Keratinocyte (primary cell): ENCODE data around the gene FHIT.

Source experiments
- EZH2 ChIP-seq: IDR thresholded peaks from one replicate; pipeline ENCODE4 v1.6.1; 2012; ENCODE audit warnings: inconsistent platforms, mild to moderate bottlenecking, low read length, moderate library complexity
- TF ChIP-seq, protein P1 (sequence below), 3 experiments: IDR thresholded peaks in 1 of 3; conservative IDR thresholded peaks in 1 of 3; optimal IDR thresholded peaks in 1 of 3; 2 replicates in 2 of 3; 3 replicates in 1 of 3; pipeline versions ENCODE3 to v1.5.1; 2011; ENCODE audit warnings: low read length in 3 of 3, mild to moderate bottlenecking in 3 of 3, moderate library complexity in 2 of 3, control low read depth in 1 of 3, inconsistent platforms in 1 of 3; ENCODE audit not compliant: insufficient read depth in 2 of 3; ENCODE audit errors: extremely low read depth in 1 of 3

DNA sequence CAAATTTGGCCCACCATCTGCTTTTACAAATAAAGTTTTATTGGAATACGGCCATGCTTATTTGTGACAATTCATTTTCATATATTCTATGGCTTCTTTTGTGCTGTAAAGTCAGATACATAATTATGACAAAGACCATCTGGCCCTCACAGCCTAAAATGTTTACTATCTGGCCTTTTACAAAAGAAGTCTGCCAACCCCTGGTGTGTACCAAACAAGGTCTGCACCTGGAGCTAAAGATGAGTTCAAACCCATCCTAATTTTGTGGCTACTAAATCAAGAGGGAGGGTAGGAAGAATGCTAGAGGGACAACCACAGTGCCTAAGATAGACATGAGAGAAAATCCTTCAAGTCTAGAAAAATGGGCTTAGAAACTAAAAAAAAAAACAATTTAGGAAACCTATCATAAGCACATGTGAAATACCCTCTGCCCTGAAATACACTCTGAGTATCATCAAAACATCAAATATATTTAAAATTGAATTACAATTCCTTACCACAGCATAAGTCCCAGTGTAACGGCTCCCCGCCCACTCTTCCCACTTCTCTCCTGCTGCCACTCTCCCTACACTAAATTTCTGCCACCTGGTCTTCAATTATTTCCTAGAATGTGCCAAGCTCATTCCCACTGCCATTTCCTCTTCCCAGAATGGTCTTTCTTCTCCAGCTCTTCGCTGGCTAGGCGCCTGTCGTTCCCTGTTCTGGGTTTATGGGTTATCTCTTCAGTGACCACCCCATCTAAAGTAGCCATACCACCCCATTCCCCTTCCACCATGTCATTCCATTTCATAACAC is 1250.7 kb downstream of the FHIT start:
- no peak for TF ChIP-seq EZH2
- TF ChIP-seq, protein P1, sequence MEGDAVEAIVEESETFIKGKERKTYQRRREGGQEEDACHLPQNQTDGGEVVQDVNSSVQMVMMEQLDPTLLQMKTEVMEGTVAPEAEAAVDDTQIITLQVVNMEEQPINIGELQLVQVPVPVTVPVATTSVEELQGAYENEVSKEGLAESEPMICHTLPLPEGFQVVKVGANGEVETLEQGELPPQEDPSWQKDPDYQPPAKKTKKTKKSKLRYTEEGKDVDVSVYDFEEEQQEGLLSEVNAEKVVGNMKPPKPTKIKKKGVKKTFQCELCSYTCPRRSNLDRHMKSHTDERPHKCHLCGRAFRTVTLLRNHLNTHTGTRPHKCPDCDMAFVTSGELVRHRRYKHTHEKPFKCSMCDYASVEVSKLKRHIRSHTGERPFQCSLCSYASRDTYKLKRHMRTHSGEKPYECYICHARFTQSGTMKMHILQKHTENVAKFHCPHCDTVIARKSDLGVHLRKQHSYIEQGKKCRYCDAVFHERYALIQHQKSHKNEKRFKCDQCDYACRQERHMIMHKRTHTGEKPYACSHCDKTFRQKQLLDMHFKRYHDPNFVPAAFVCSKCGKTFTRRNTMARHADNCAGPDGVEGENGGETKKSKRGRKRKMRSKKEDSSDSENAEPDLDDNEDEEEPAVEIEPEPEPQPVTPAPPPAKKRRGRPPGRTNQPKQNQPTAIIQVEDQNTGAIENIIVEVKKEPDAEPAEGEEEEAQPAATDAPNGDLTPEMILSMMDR (optimal IDR thresholded peaks at IDR 0.05 in 1 of 3, IDR thresholded peaks at IDR 0.05 in 1 of 3, conservative IDR thresholded peaks at IDR 0.05 in 1 of 3; ENCODE audit: extremely low read depth in 1 of 3, insufficient read depth in 2 of 3, low read length in 3 of 3): no peak
